ENCODE data around the gene SNRPD1.
"Not testable (repeated sequence)": the region's sequence is repeated elsewhere in the genome, so short reads cannot be mapped to it uniquely, and the experiment has no call there.

The SNRPD1 gene

GRCh38 chr18:21612125-21613039 is at the start of gene SNRPD1:
TSS of gene SNRPD1 (plus strand) at chr18:21612314. CDS start at chr18:21612430, 116 bp downstream.
- peak; percentile 86 for DNase-seq (ENCODE audit: low read depth)

- DNase-seq (ENCODE audit: low read depth) = no peak
These were observed 40.3 kb upstream of the SNRPD1 start for GRCh38 chr18:21571772-21572171.

GRCh38 chr18:21575656-21576055 is 36.5 kb upstream of the SNRPD1 start:
- DNase-seq (ENCODE audit: low read depth) = no peak

GRCh38 chr18:21584391-21584790 is 27.7 kb upstream of the SNRPD1 start:
- DNase-seq (ENCODE audit: low read depth) = no peak

- not testable (repeated sequence) for DNase-seq (ENCODE audit: low read depth)
These were observed 19.8 kb upstream of the SNRPD1 start for GRCh38 chr18:21592361-21592760.

GRCh38 chr18:21593540-21594257 is 18.4 kb upstream of the SNRPD1 start:
- no peak for DNase-seq (ENCODE audit: low read depth)

- no peak for DNase-seq (ENCODE audit: low read depth)
These were observed 14.5 kb upstream of the SNRPD1 start for GRCh38 chr18:21597620-21598019.

- no peak for DNase-seq (ENCODE audit: low read depth)
These were observed 13.2 kb upstream of the SNRPD1 start for GRCh38 chr18:21598726-21599584.

- no peak for DNase-seq (ENCODE audit: low read depth)
These were observed 12.3 kb upstream of the SNRPD1 start for GRCh38 chr18:21599585-21600525.

GRCh38 chr18:21600526-21601410 is 11.3 kb upstream of the SNRPD1 start, which contains the start of gene ESCO1:
TSS of gene ESCO1 (minus strand) at chr18:21600704. CDS start at chr18:21574843, 25,861 bp downstream.
- peak; percentile 91 for DNase-seq (ENCODE audit: low read depth)

- no peak for DNase-seq (ENCODE audit: low read depth)
These were observed 9.9 kb upstream of the SNRPD1 start for GRCh38 chr18:21602299-21602587.

- no peak for DNase-seq (ENCODE audit: low read depth)
These were observed 7.4 kb upstream of the SNRPD1 start for GRCh38 chr18:21604671-21605070.

- no peak for DNase-seq (ENCODE audit: low read depth)
These were observed 6.9 kb upstream of the SNRPD1 start for GRCh38 chr18:21605213-21605612.

- not testable (repeated sequence) for DNase-seq (ENCODE audit: low read depth)
These were observed 551 bp upstream of the SNRPD1 start for GRCh38 chr18:21611401-21612124.

- not testable (repeated sequence) for DNase-seq (ENCODE audit: low read depth)
These were observed 9.5 kb downstream of the SNRPD1 start for GRCh38 chr18:21621640-21622039.

- no peak for DNase-seq (ENCODE audit: low read depth)
These were observed 17.1 kb downstream of the SNRPD1 start for GRCh38 chr18:21629089-21629832.

- DNase-seq (ENCODE audit: low read depth) = no peak
These were observed 20.3 kb downstream of the SNRPD1 start for GRCh38 chr18:21632393-21632792.

- no peak for DNase-seq (ENCODE audit: low read depth)
These were observed 22.6 kb downstream of the SNRPD1 start for GRCh38 chr18:21634588-21635199.
